ENCODE data around the gene LBP.

DNA sequence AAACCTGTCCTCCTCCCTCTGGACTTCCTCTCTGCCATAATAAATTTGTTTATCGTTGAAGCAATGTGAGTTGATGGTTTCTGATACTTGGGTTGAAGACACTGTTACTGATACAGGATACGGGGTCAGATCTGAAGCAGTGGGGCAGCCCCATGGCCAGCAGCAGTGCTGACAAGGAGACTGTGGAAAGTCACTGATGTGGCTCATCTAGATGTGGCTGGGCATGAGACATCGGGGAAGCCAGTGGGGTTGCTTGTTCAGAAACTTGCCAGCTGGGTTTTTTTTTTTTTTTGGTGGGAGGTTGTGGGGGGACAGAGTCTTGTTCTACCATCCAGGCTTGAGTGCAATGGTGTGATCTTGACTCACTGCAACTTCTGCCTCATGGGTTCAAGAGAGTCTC, 45.0 kb upstream of the LBP start:
- TF ChIP-seq EP300 (IDR thresholded peaks at IDR 0.05; ENCODE audit: borderline replicate concordance in 1 of 2, low read depth in 1 of 2, low read length in 1 of 2): no peak
- TF ChIP-seq RAD21 (IDR thresholded peaks at IDR 0.05; ENCODE audit: low read length): no peak
- no peak for TF ChIP-seq RFX5 (IDR thresholded peaks at IDR 0.05; ENCODE audit: low read length)
- TF ChIP-seq, protein P1, sequence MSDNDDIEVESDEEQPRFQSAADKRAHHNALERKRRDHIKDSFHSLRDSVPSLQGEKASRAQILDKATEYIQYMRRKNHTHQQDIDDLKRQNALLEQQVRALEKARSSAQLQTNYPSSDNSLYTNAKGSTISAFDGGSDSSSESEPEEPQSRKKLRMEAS (IDR thresholded peaks at IDR 0.05; ENCODE audit: low read depth): no peak
- TF ChIP-seq CTCF (IDR thresholded peaks at IDR 0.05): no peak
- no peak for TF ChIP-seq GABPA (IDR thresholded peaks at IDR 0.05; ENCODE audit: low read depth)
- TF ChIP-seq MXI1 (IDR thresholded peaks at IDR 0.05; ENCODE audit: low read depth, low read length): no peak
- TF ChIP-seq POLR2AphosphoS5 (IDR thresholded peaks at IDR 0.05; ENCODE audit: low read depth, low read length): no peak
- TF ChIP-seq, protein P2, sequence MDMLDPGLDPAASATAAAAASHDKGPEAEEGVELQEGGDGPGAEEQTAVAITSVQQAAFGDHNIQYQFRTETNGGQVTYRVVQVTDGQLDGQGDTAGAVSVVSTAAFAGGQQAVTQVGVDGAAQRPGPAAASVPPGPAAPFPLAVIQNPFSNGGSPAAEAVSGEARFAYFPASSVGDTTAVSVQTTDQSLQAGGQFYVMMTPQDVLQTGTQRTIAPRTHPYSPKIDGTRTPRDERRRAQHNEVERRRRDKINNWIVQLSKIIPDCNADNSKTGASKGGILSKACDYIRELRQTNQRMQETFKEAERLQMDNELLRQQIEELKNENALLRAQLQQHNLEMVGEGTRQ (IDR thresholded peaks at IDR 0.05; ENCODE audit: borderline replicate concordance, low read depth, low read length): no peak
- no peak for TF ChIP-seq RXRA (IDR thresholded peaks at IDR 0.05; ENCODE audit: borderline replicate concordance, low read depth)
- TF ChIP-seq CHD2 (IDR thresholded peaks at IDR 0.05; ENCODE audit: low read length, partially characterized antibody): no peak
- TF ChIP-seq YY1 (IDR thresholded peaks at IDR 0.05; ENCODE audit: low read depth): no peak
- no peak for TF ChIP-seq SIN3A (IDR thresholded peaks at IDR 0.05; ENCODE audit: borderline replicate concordance, low read depth, low read length)
- TF ChIP-seq FOSL2 (IDR thresholded peaks at IDR 0.05; ENCODE audit: borderline replicate concordance, low read depth): no peak
